Colonic mucosa (tissue), 4 donors: Measurements from ENCODE around the gene DPP10. TPM values are rescaled to one million over a fixed set of nuclear protein-coding genes. Genes with fewer than 3 reads are reported as not detected.
A peak's percentile ranks its signal among the peaks of the same experiment; 100 is the strongest.

Experiments used
- DNase-seq: peaks from one replicate; pipeline ENCODE4 v3.0.0-alpha.2; 2020
- H3K27ac ChIP-seq: fragments of 200-600 bp; one replicate; pipeline ENCODE4 v1.8.0; 2021
- H3K27me3 ChIP-seq: fragments of 200-600 bp; one replicate; pipeline ENCODE4 v1.8.0; 2021
- H3K36me3 ChIP-seq: fragments of 200-600 bp; one replicate; pipeline ENCODE4 v1.8.0; 2021
- H3K4me1 ChIP-seq: fragments of 200-600 bp; one replicate; pipeline ENCODE4 v1.8.0; 2021; ENCODE audit warnings: mild to moderate bottlenecking
- H3K4me3 ChIP-seq: fragments of 200-600 bp; one replicate; pipeline ENCODE4 v1.8.0; 2021
- H3K9ac ChIP-seq, 2 donors: one replicate each; pipeline ENCODE4 v1.7.0; 2013; ENCODE audit warnings: control low read depth in 2 of 2, low read depth in 2 of 2, low read length in 2 of 2
- H3K9me3 ChIP-seq: fragments of 200-600 bp; one replicate; pipeline ENCODE4 v1.8.0; 2021
- CTCF ChIP-seq: fragments of 200-600 bp; IDR thresholded peaks from one replicate; pipeline ENCODE4 v1.8.0; 2022; ENCODE audit warnings: antibody characterized with exemption, mild to moderate bottlenecking
- intact Hi-C: fragments of 100-400 bp; cut with DNase I; formaldehyde crosslinking; loops from one replicate; pipeline ENCODE4 v1.14.1; 2022
- total RNA-seq, 2 donors: library from RNA; stranded (reverse); fragmentation: NEBNext Ultra II Directional in 1 of 2; extraction: Animal tissue kit (Norgen Biotek cat#: 25700) in 1 of 2; gene quantifications; one replicate each; pipeline ENCODE4 v1.2.1, GENCODE V29; 2021
- donor health status: healthy.
- donor health status: DM: no; HTN: no; CAD: no.
- donor health status: DM: no; HTN: no; CAD: no.

DPP10 gene
- total RNA-seq, 2 donors from 2014 or later, result 6.0 to 8.1 TPM

GRCh38 chr2:114543236-114543766 lies 100.9 kb downstream of the DPP10 start:
- Histone ChIP-seq H3K4me3 (no peak overlapping the region), H3K36me3 (no peaks in the 10 kb centered on the region), H3K9me3 (no peaks in the 10 kb centered on the region), H3K9ac (no peak overlapping the region), H3K27me3 (no peaks in the 10 kb centered on the region), H3K4me1 (no peaks in the 10 kb centered on the region), H3K27ac (peak overlapping the region; percentile 51)
- DNase-seq, result peak; percentile 60
- TF ChIP-seq CTCF, result no peak
- intact Hi-C loops, result no loop called here

- Histone ChIP-seq H3K4me1 (no peaks in the 10 kb centered on the region), H3K27ac (no peak overlapping the region), H3K36me3 (no peaks in the 10 kb centered on the region), H3K9ac (no peak overlapping the region), H3K27me3 (no peaks in the 10 kb centered on the region), H3K9me3 (no peaks in the 10 kb centered on the region), H3K4me3 (no peak overlapping the region)
- intact Hi-C loops, result no loop called here
- TF ChIP-seq CTCF, result no peak
- DNase-seq, result no peak
Measured at GRCh38 chr2:114545052-114545451, 102.6 kb downstream of the DPP10 start.

GRCh38 chr2:114546531-114546930 lies 104.1 kb downstream of the DPP10 start:
- H3K4me3 ChIP-seq, result no peak overlapping the region
- no peaks in the 10 kb centered on the region for H3K9me3 ChIP-seq
- no peak for DNase-seq
- intact Hi-C loops, result no loop called here
- peak overlapping the region in 1 of 2 donors; percentile 56 for H3K9ac ChIP-seq
- H3K36me3 ChIP-seq, result no peaks in the 10 kb centered on the region
- TF ChIP-seq CTCF, result no peak
- peaks cover 4% of the 10 kb centered on the region for H3K4me1 ChIP-seq
- H3K27ac ChIP-seq, result peak overlapping the region; percentile 50
- no peaks in the 10 kb centered on the region for H3K27me3 ChIP-seq

GRCh38 chr2:114548151-114548550 lies 105.7 kb downstream of the DPP10 start:
- Histone ChIP-seq H3K9ac (no peak overlapping the region), H3K27me3 (no peaks in the 10 kb centered on the region), H3K4me3 (no peak overlapping the region), H3K4me1 (peaks cover 4% of the 10 kb centered on the region), H3K36me3 (no peaks in the 10 kb centered on the region), H3K27ac (no peak overlapping the region), H3K9me3 (no peaks in the 10 kb centered on the region)
- TF ChIP-seq CTCF, result no peak
- no peak for DNase-seq
- intact Hi-C loops, result no loop called here

GRCh38 chr2:114550364-114550763 lies 107.9 kb downstream of the DPP10 start:
- intact Hi-C loops, result loop anchor here (5.0 kb wide), 1 partner anchor 573 kb away; no protein-coding TSS in a partner anchor
- no peaks in the 10 kb centered on the region for H3K27me3 ChIP-seq
- TF ChIP-seq CTCF, result no peak
- peaks cover 4% of the 10 kb centered on the region for H3K4me1 ChIP-seq
- no peaks in the 10 kb centered on the region for H3K36me3 ChIP-seq
- DNase-seq, result peak; percentile 44
- H3K9ac ChIP-seq, result no peak overlapping the region
- H3K9me3 ChIP-seq, result no peaks in the 10 kb centered on the region
- H3K4me3 ChIP-seq, result no peak overlapping the region
- no peak overlapping the region for H3K27ac ChIP-seq
